Ramos (cell line): ENCODE results near the gene SMARCAL1.

Experiments used
- in situ Hi-C: fragments of 300-500 bp; cut with MboI; formaldehyde crosslinking; loops from one replicate; pipeline ENCODE4 v1.14.3; 2022; ENCODE audit warnings: low sequenced_read_pairs; ENCODE audit not compliant: unreplicated experiment

The SMARCAL1 gene

GRCh38 chr2:216425008-216425787 is 12.9 kb downstream of the SMARCAL1 start:
- in situ Hi-C loops = no loop called here

- in situ Hi-C loops = no loop called here
These were observed 14.0 kb downstream of the SMARCAL1 start for GRCh38 chr2:216426166-216426777.

- in situ Hi-C loops = no loop called here
These were observed 14.7 kb downstream of the SMARCAL1 start for GRCh38 chr2:216426938-216427337.

- in situ Hi-C loops = no loop called here
These were observed 16.5 kb downstream of the SMARCAL1 start for GRCh38 chr2:216428618-216429350.

- in situ Hi-C loops = no loop called here
These were observed 17.1 kb downstream of the SMARCAL1 start for GRCh38 chr2:216429428-216429827.

- in situ Hi-C loops = no loop called here
These were observed 18.7 kb downstream of the SMARCAL1 start for GRCh38 chr2:216430811-216431530.

- in situ Hi-C loops = no loop called here
These were observed 19.2 kb downstream of the SMARCAL1 start for GRCh38 chr2:216431531-216431856.

GRCh38 chr2:216436383-216436782 is 24.1 kb downstream of the SMARCAL1 start:
- in situ Hi-C loops = no loop called here

- in situ Hi-C loops = no loop called here
These were observed 29.2 kb downstream of the SMARCAL1 start for GRCh38 chr2:216441308-216442010.

GRCh38 chr2:216445501-216445900 is 33.2 kb downstream of the SMARCAL1 start:
- in situ Hi-C loops = no loop called here

GRCh38 chr2:216446343-216446742 is 34.1 kb downstream of the SMARCAL1 start:
- in situ Hi-C loops = no loop called here

- in situ Hi-C loops = no loop called here
These were observed 35.0 kb downstream of the SMARCAL1 start for GRCh38 chr2:216447293-216447692.

GRCh38 chr2:216448829-216449228 is 36.5 kb downstream of the SMARCAL1 start:
- in situ Hi-C loops = no loop called here

- in situ Hi-C loops = no loop called here
These were observed 38.1 kb downstream of the SMARCAL1 start for GRCh38 chr2:216450346-216450745.

- in situ Hi-C loops = no loop called here
These were observed 38.5 kb downstream of the SMARCAL1 start for GRCh38 chr2:216450784-216451183.

- in situ Hi-C loops = no loop called here
These were observed 41.8 kb downstream of the SMARCAL1 start for GRCh38 chr2:216453955-216454614.

- in situ Hi-C loops = no loop called here
These were observed 50.9 kb downstream of the SMARCAL1 start for GRCh38 chr2:216463148-216463547.

- in situ Hi-C loops = no loop called here
These were observed 51.9 kb downstream of the SMARCAL1 start for GRCh38 chr2:216464104-216464720.

GRCh38 chr2:216465579-216466195 is 53.4 kb downstream of the SMARCAL1 start:
- in situ Hi-C loops = no loop called here
